Measurements from ENCODE around the gene MAP1A. TPM values are rescaled to one million over a fixed set of nuclear protein-coding genes. Genes with fewer than 3 reads are reported as not detected.

The MAP1A gene
- total and polyA plus RNA-seq, 2 of the 13 experiments (the other 11 are each of a cell fraction or from before 2014, with no cell fraction given), result 0.01 to 0.07 TPM

- TF ChIP-seq ZNF331 (CRISPR knock-in tag; IDR thresholded peaks at IDR 0.05) (no peak), IRF2 (CRISPR knock-in tag; IDR thresholded peaks at IDR 0.05) (no peak), KMT2B (CRISPR knock-in tag; IDR thresholded peaks at IDR 0.05) (0 out of 2 replicates have a peak, but pooled peaks have one; percentile 38), ZNF7 (CRISPR knock-in tag; IDR thresholded peaks at IDR 0.05) (no peak), GTF3A (CRISPR knock-in tag; conservative IDR thresholded peaks at IDR 0.05) (no peak), KDM5B (CRISPR knock-in tag; IDR thresholded peaks at IDR 0.05; ENCODE audit: borderline replicate concordance) (no peak; the same call in 1 of the 2 replicates), ZNF703 (CRISPR knock-in tag; IDR thresholded peaks at IDR 0.05; ENCODE audit: borderline replicate concordance) (no peak), ZNF513 (CRISPR knock-in tag; conservative IDR thresholded peaks at IDR 0.05) (no peak), ARHGAP35 (CRISPR knock-in tag; IDR thresholded peaks at IDR 0.05; ENCODE audit: borderline replicate concordance) (no peak), ZKSCAN5 (CRISPR knock-in tag; IDR thresholded peaks at IDR 0.05) (no peak), ZBTB44 (CRISPR knock-in tag; IDR thresholded peaks at IDR 0.05) (no peak), THAP7 (CRISPR knock-in tag; IDR thresholded peaks at IDR 0.05) (no peak), ZNF672 (CRISPR knock-in tag; IDR thresholded peaks at IDR 0.05) (no peak), BCL3 (CRISPR knock-in tag; IDR thresholded peaks at IDR 0.05) (no peak), ZNF558 (CRISPR knock-in tag; IDR thresholded peaks at IDR 0.05; ENCODE audit: borderline replicate concordance) (0 out of 2 replicates have a peak, but pooled peaks have one; percentile 36), ZNF282 (IDR thresholded peaks at IDR 0.05; ENCODE audit: partially characterized antibody) (no peak), KLF9 (CRISPR knock-in tag; IDR thresholded peaks at IDR 0.05; ENCODE audit: low read depth) (peak; percentile 93), ZNF792 (CRISPR knock-in tag; IDR thresholded peaks at IDR 0.05) (peak; percentile 73; the same call in 1 of the 2 replicates), PHF20 (CRISPR knock-in tag; IDR thresholded peaks at IDR 0.05) (0 out of 2 replicates have a peak, but pooled peaks have one; percentile 40), NFKBIZ (CRISPR knock-in tag; IDR thresholded peaks at IDR 0.05) (no peak), AKAP8 (CRISPR knock-in tag; IDR thresholded peaks at IDR 0.05) (no peak), ZNF180 (CRISPR knock-in tag; IDR thresholded peaks at IDR 0.05; ENCODE audit: borderline replicate concordance, low read depth) (no peak), CENPX (CRISPR knock-in tag; IDR thresholded peaks at IDR 0.05) (no peak), HDAC1 (CRISPR knock-in tag; IDR thresholded peaks at IDR 0.05) (peak; percentile 92), NCOR1 (IDR thresholded peaks at IDR 0.05; ENCODE audit: borderline replicate concordance, low read length) (peak; percentile 32; the same call in 1 of the 2 replicates)
- TF ChIP-seq, protein P1, sequence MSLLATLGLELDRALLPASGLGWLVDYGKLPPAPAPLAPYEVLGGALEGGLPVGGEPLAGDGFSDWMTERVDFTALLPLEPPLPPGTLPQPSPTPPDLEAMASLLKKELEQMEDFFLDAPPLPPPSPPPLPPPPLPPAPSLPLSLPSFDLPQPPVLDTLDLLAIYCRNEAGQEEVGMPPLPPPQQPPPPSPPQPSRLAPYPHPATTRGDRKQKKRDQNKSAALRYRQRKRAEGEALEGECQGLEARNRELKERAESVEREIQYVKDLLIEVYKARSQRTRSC (CRISPR knock-in tag; IDR thresholded peaks at IDR 0.05; ENCODE audit: low read depth), result no peak
Measured at GRCh38 chr15:43510200-43511011, 7.0 kb upstream of the MAP1A start (continued).

Measured in HepG2 (cell line).